Measurements from ENCODE around the gene SPDYA. TPM values are rescaled to one million over a fixed set of nuclear protein-coding genes. Genes with fewer than 3 reads are reported as not detected.
A peak's percentile ranks its signal among the peaks of the same experiment; 100 is the strongest.

The SPDYA gene
- total RNA-seq, 1 donor from 2014 or later, result 1.9 TPM

GRCh38 chr2:28870146-28870891 is 59.7 kb downstream of the SPDYA start, which contains the start of gene TRMT61B:
Gene TRMT61B (minus strand): TSS chr2:28870309. CDS start chr2:28870277, 32 bp downstream.
- Histone ChIP-seq H3K27ac (peak within 1 kb of the TSS; percentile 90), H3K27me3 (ENCODE audit: low read depth) (no peaks in the 10 kb centered on the region), H3K9me3 (no peaks in the 10 kb centered on the region), H3K36me3 (no peaks in the 10 kb centered on the region), H3K4me1 (peaks cover 29% of the 10 kb centered on the region), H3K4me3 (peak within 1 kb of the TSS; percentile 99)
- TF ChIP-seq CTCF (IDR thresholded peaks at IDR 0.05), result no peak
- intact Hi-C loops (cut with DNase I), result no loop called here
- peak; percentile 98 for DNase-seq
- peak; percentile 100 for ATAC-seq

GRCh38 chr2:28871620-28872019 is 61.0 kb downstream of the SPDYA start:
- no peaks in the 10 kb centered on the region for H3K36me3 ChIP-seq
- intact Hi-C loops (cut with DNase I), result no loop called here
- H3K4me1 ChIP-seq, result peaks cover 29% of the 10 kb centered on the region
- no peaks in the 10 kb centered on the region for H3K9me3 ChIP-seq
- H3K27ac ChIP-seq, result no peak overlapping the region
- no peak overlapping the region for H3K4me3 ChIP-seq
- no peaks in the 10 kb centered on the region for H3K27me3 ChIP-seq (ENCODE audit: low read depth)
- ATAC-seq (no peak), DNase-seq (no peak)
- TF ChIP-seq CTCF (IDR thresholded peaks at IDR 0.05), result no peak

GRCh38 chr2:28880193-28880592 is 69.6 kb downstream of the SPDYA start:
- no peak for TF ChIP-seq CTCF (IDR thresholded peaks at IDR 0.05)
- DNase-seq (no peak), ATAC-seq (no peak)
- H3K4me1 ChIP-seq, result no peaks in the 10 kb centered on the region
- H3K9me3 ChIP-seq, result no peaks in the 10 kb centered on the region
- H3K4me3 ChIP-seq, result no peak overlapping the region
- no peaks in the 10 kb centered on the region for H3K27me3 ChIP-seq (ENCODE audit: low read depth)
- no peaks in the 10 kb centered on the region for H3K36me3 ChIP-seq
- H3K27ac ChIP-seq, result no peak overlapping the region
- intact Hi-C loops (cut with DNase I), result no loop called here

GRCh38 chr2:28893488-28893887 is 82.9 kb downstream of the SPDYA start:
- Histone ChIP-seq H3K27ac (no peak overlapping the region), H3K9me3 (no peaks in the 10 kb centered on the region), H3K36me3 (no peaks in the 10 kb centered on the region), H3K4me3 (no peak overlapping the region), H3K27me3 (ENCODE audit: low read depth) (no peaks in the 10 kb centered on the region), H3K4me1 (peaks cover 29% of the 10 kb centered on the region)
- intact Hi-C loops (cut with DNase I), result no loop called here
- DNase-seq, result no peak
- no peak for TF ChIP-seq CTCF (IDR thresholded peaks at IDR 0.05)
- no peak for ATAC-seq

GRCh38 chr2:28894470-28895188 is 84.0 kb downstream of the SPDYA start, which contains the start of gene WDR43:
Gene WDR43 (plus strand): TSS chr2:28894667. CDS start chr2:28894699, 32 bp downstream.
- ATAC-seq, result peak; percentile 99 to 100
- DNase-seq, result peak; percentile 98
- Histone ChIP-seq H3K36me3 (no peaks in the 10 kb centered on the region), H3K27me3 (ENCODE audit: low read depth) (no peaks in the 10 kb centered on the region), H3K4me3 (peak within 1 kb of the TSS; percentile 99), H3K27ac (peak within 1 kb of the TSS; percentile 89), H3K9me3 (no peaks in the 10 kb centered on the region), H3K4me1 (peaks cover 30% of the 10 kb centered on the region)
- intact Hi-C loops (cut with DNase I), result no loop called here
- TF ChIP-seq CTCF (IDR thresholded peaks at IDR 0.05), result no peak

Measured in lower lobe of right lung (tissue), 2 donors.